Esophagus muscularis mucosa (tissue), 4 donors: ENCODE data around the gene GDF11. TPM values are rescaled to one million over a fixed set of nuclear protein-coding genes. Genes with fewer than 3 reads are reported as not detected.

Source experiments
- DNase-seq: peaks from one replicate; pipeline ENCODE4 v3.0.0-alpha.2; 2017; ENCODE audit errors: extremely low spot score
- H3K27ac ChIP-seq, 4 donors: fragments of 200-600 bp; sonication (generic); replicated peaks in 1 of 4; 1 replicate in 3 of 4; 2 replicates in 1 of 4; pipeline ENCODE4 v1.5.1; 2016 to 2019; ENCODE audit warnings: mild to moderate bottlenecking in 1 of 4
- H3K27me3 ChIP-seq, 4 donors: fragments of 200-600 bp; sonication (generic); one replicate each; pipeline versions ENCODE4 v1.5.1 to v1.6.0; 2016 to 2019
- H3K36me3 ChIP-seq, 4 donors: fragments of 200-600 bp; sonication (generic); one replicate each; pipeline ENCODE4 v1.5.1; 2016 to 2019
- H3K4me1 ChIP-seq, 4 donors: fragments of 200-600 bp; sonication (generic); one replicate each; pipeline ENCODE4 v1.5.1; 2016 to 2019
- H3K4me3 ChIP-seq, 4 donors: fragments of 200-600 bp; sonication (generic); 1 replicate in 2 of 4; 2 replicates in 2 of 4; pipeline ENCODE4 v1.5.1; 2016 to 2019; ENCODE audit warnings: mild to moderate bottlenecking in 4 of 4, moderate library complexity in 1 of 4
- H3K9me3 ChIP-seq, 4 donors: fragments of 200-600 bp; sonication (generic); 1 replicate in 3 of 4; 2 replicates in 1 of 4; pipeline ENCODE4 v1.5.1; 2016 to 2019
- CTCF ChIP-seq, 3 experiments: fragments of 200-600 bp in 2 of 3; fragments of 450-650 bp in 1 of 3; sonication (generic) in 2 of 3; IDR thresholded peaks; one replicate each; pipeline ENCODE4 v1.5.1; 2017 to 2019; ENCODE audit warnings: antibody characterized with exemption in 3 of 3, mild to moderate bottlenecking in 2 of 3, moderate library complexity in 1 of 3
- EP300 ChIP-seq: sonication (generic); formaldehyde crosslinking; IDR thresholded peaks from one replicate; pipeline ENCODE4 v1.6.1; 2017; ENCODE audit warnings: antibody characterized with exemption
- POLR2A ChIP-seq: fragments of 450-650 bp; IDR thresholded peaks from one replicate; pipeline ENCODE4 v1.6.1; 2017; ENCODE audit warnings: antibody characterized with exemption, moderate library complexity, mild to moderate bottlenecking, low read depth
- POLR2AphosphoS5 ChIP-seq, 2 donors: sonication (generic); formaldehyde crosslinking; IDR thresholded peaks; one replicate each; pipeline ENCODE4 v1.6.1; 2017; ENCODE audit warnings: antibody characterized with exemption in 2 of 2
- WGBS: methylation state at CpG from one replicate; pipeline ENCODE4 v1.1.5; 2018; 5-methylcytosine and 5-hydroxymethylcytosine counted together
- intact Hi-C: fragments of 100-400 bp; cut with DNase I; formaldehyde crosslinking; loops from one replicate; pipeline ENCODE4 v1.15.1; 2023
- total RNA-seq, 4 donors: library from RNA; depleted of rRNA; stranded (reverse); fragments of >200 nt; gene quantifications; one replicate each; pipeline versions ENCODE4 v1.1.0 to v1.2.1, GENCODE V29; 2016

The GDF11 gene
- total RNA-seq, 4 donors from 2014 or later, result 1.7 to 9.0 (median 4.9) TPM

- 79% methylated on average over 2 of the region's 2 CpGs for WGBS
- intact Hi-C loops, result no loop called here
- no peaks in the 10 kb centered on the region for H3K27me3 ChIP-seq
- H3K36me3 ChIP-seq, result no peaks in the 10 kb centered on the region
- H3K27ac ChIP-seq, result no peak overlapping the region
- H3K4me3 ChIP-seq, result no peak overlapping the region
- H3K9me3 ChIP-seq, result no peaks in the 10 kb centered on the region
- no peak for DNase-seq
- peaks cover 29 to 50% (median 46%) of the 10 kb centered on the region in 4 donors for H3K4me1 ChIP-seq
- no peak for TF ChIP-seq POLR2A
- no peak for TF ChIP-seq EP300
- no peak for TF ChIP-seq CTCF (IDR thresholded peaks at IDR 0.05)
- no peak for TF ChIP-seq POLR2AphosphoS5 (IDR thresholded peaks at IDR 0.05)
Measured at GRCh38 chr12:55733858-55734257, 9.1 kb upstream of the GDF11 start.

- Histone ChIP-seq H3K4me1 (peaks cover 29 to 52% (median 44%) of the 10 kb centered on the region in 4 donors), H3K27ac (no peak overlapping the region), H3K36me3 (no peaks in the 10 kb centered on the region), H3K27me3 (no peaks in the 10 kb centered on the region), H3K9me3 (no peaks in the 10 kb centered on the region), H3K4me3 (no peak overlapping the region)
- WGBS, result 92% methylated on average over 1 of the region's 3 CpGs
- TF ChIP-seq CTCF (IDR thresholded peaks at IDR 0.05), result no peak
- no peak for TF ChIP-seq POLR2AphosphoS5 (IDR thresholded peaks at IDR 0.05)
- TF ChIP-seq POLR2A, result no peak
- TF ChIP-seq EP300, result no peak
- intact Hi-C loops, result no loop called here
- no peak for DNase-seq
Measured at GRCh38 chr12:55734595-55734994, 8.3 kb upstream of the GDF11 start.

GRCh38 chr12:55736076-55736475, 6.8 kb upstream of the GDF11 start:
- no peaks in the 10 kb centered on the region for H3K36me3 ChIP-seq
- intact Hi-C loops, result loop anchor here (5.0 kb wide), 2 partner anchors 54 to 81 kb away; partner anchors contain the start of genes ORMDL2 and SARNP
- H3K4me1 ChIP-seq, result peaks cover 21 to 37% (median 30%) of the 10 kb centered on the region in 4 donors
- no peak overlapping the region for H3K27ac ChIP-seq
- TF ChIP-seq EP300 (no peak), CTCF (IDR thresholded peaks at IDR 0.05) (no peak), POLR2AphosphoS5 (IDR thresholded peaks at IDR 0.05) (no peak), POLR2A (no peak)
- H3K4me3 ChIP-seq, result no peak overlapping the region
- H3K9me3 ChIP-seq, result no peaks in the 10 kb centered on the region
- H3K27me3 ChIP-seq, result no peaks in the 10 kb centered on the region
- WGBS, result 41% methylated on average over 3 of the region's 3 CpGs
- no peak for DNase-seq

GRCh38 chr12:55736780-55737580, 5.9 kb upstream of the GDF11 start:
- Histone ChIP-seq H3K4me3 (no peak overlapping the region), H3K27me3 (no peaks in the 10 kb centered on the region), H3K27ac (peak overlapping the region in 2 of 4 donors; percentile 75 to 78), H3K4me1 (peaks cover 20 to 32% (median 23%) of the 10 kb centered on the region in 4 donors), H3K9me3 (no peaks in the 10 kb centered on the region), H3K36me3 (no peaks in the 10 kb centered on the region)
- WGBS, result 38% methylated on average over 6 of the region's 6 CpGs
- peak in 1 of 2 donors; percentile 47 for TF ChIP-seq POLR2AphosphoS5 (IDR thresholded peaks at IDR 0.05)
- no peak for TF ChIP-seq EP300
- peak; percentile 64 to 78 (median 73) for TF ChIP-seq CTCF (IDR thresholded peaks at IDR 0.05)
- TF ChIP-seq POLR2A, result no peak
- intact Hi-C loops, result loop anchor here (5.0 kb wide), 2 partner anchors 55 to 80 kb away; partner anchors contain the start of genes ORMDL2 and SARNP
- DNase-seq, result no peak
